Measurements from ENCODE around the gene AFAP1.

The AFAP1 gene

GRCh38 chr4:7901311-7901885 lies 38.3 kb downstream of the AFAP1 start:
- TF ChIP-seq YY1 (IDR thresholded peaks at IDR 0.05; ENCODE audit: low read depth) (no peak), EGR1 (IDR thresholded peaks at IDR 0.05) (no peak)

GRCh38 chr4:7900334-7900909 lies 39.2 kb downstream of the AFAP1 start:
- TF ChIP-seq NFIC (IDR thresholded peaks at IDR 0.05) (no peak), MAX (IDR thresholded peaks at IDR 0.05) (no peak), YY1 (IDR thresholded peaks at IDR 0.05; ENCODE audit: low read depth) (no peak), REST (IDR thresholded peaks at IDR 0.05; ENCODE audit: low read depth) (no peak), CREB1 (IDR thresholded peaks at IDR 0.05; ENCODE audit: low read depth) (no peak), EGR1 (IDR thresholded peaks at IDR 0.05) (no peak), RAD21 (IDR thresholded peaks at IDR 0.05; ENCODE audit: low read depth) (no peak), USF1 (IDR thresholded peaks at IDR 0.05) (no peak), TEAD4 (IDR thresholded peaks at IDR 0.05) (no peak), TCF12 (IDR thresholded peaks at IDR 0.05; ENCODE audit: low read depth) (no peak), TAF1 (IDR thresholded peaks at IDR 0.05; ENCODE audit: low read depth) (no peak), EP300 (IDR thresholded peaks at IDR 0.05; ENCODE audit: borderline replicate concordance) (no peak), CEBPB (IDR thresholded peaks at IDR 0.05) (no peak), FOXM1 (IDR thresholded peaks at IDR 0.05; ENCODE audit: borderline replicate concordance, low read depth) (no peak), ZBTB7A (IDR thresholded peaks at IDR 0.05; ENCODE audit: low read depth) (no peak)

GRCh38 chr4:7899184-7899869 lies 40.3 kb downstream of the AFAP1 start:
- TF ChIP-seq EGR1 (IDR thresholded peaks at IDR 0.05) (no peak), FOXM1 (IDR thresholded peaks at IDR 0.05; ENCODE audit: borderline replicate concordance, low read depth) (no peak), TEAD4 (IDR thresholded peaks at IDR 0.05) (no peak), NFIC (IDR thresholded peaks at IDR 0.05) (no peak), TAF1 (IDR thresholded peaks at IDR 0.05; ENCODE audit: low read depth) (no peak), REST (IDR thresholded peaks at IDR 0.05; ENCODE audit: low read depth) (no peak), CEBPB (IDR thresholded peaks at IDR 0.05) (no peak), ZBTB7A (IDR thresholded peaks at IDR 0.05; ENCODE audit: low read depth) (no peak), EP300 (IDR thresholded peaks at IDR 0.05; ENCODE audit: borderline replicate concordance) (no peak)

- TF ChIP-seq TAF1 (IDR thresholded peaks at IDR 0.05; ENCODE audit: low read depth): no peak
- no peak for TF ChIP-seq TCF12 (IDR thresholded peaks at IDR 0.05; ENCODE audit: low read depth)
- TF ChIP-seq REST (IDR thresholded peaks at IDR 0.05; ENCODE audit: low read depth): no peak
- no peak for TF ChIP-seq USF1 (IDR thresholded peaks at IDR 0.05)
- TF ChIP-seq RAD21 (IDR thresholded peaks at IDR 0.05; ENCODE audit: low read depth): no peak
- no peak for TF ChIP-seq CEBPB (IDR thresholded peaks at IDR 0.05)
- no peak for TF ChIP-seq ZBTB7A (IDR thresholded peaks at IDR 0.05; ENCODE audit: low read depth)
- TF ChIP-seq EP300 (IDR thresholded peaks at IDR 0.05; ENCODE audit: borderline replicate concordance): no peak
- TF ChIP-seq TEAD4 (IDR thresholded peaks at IDR 0.05): no peak
- TF ChIP-seq CREB1 (IDR thresholded peaks at IDR 0.05; ENCODE audit: low read depth): no peak
- TF ChIP-seq YY1 (IDR thresholded peaks at IDR 0.05; ENCODE audit: low read depth): no peak
- no peak for TF ChIP-seq EGR1 (IDR thresholded peaks at IDR 0.05)
- TF ChIP-seq NFIC (IDR thresholded peaks at IDR 0.05): no peak
- no peak for TF ChIP-seq FOXM1 (IDR thresholded peaks at IDR 0.05; ENCODE audit: borderline replicate concordance, low read depth)
- TF ChIP-seq MAX (IDR thresholded peaks at IDR 0.05): no peak
Observed at GRCh38 chr4:7898385-7898784, 41.3 kb downstream of the AFAP1 start.
